K562 (cell line): ENCODE results near the gene SELENOO. TPM values are rescaled to one million over a fixed set of nuclear protein-coding genes. Genes with fewer than 3 reads are reported as not detected.

Experiments used
- ATAC-seq: fragments of 200-7000 bp; cut with Tn5 transposase; 3 replicates; pipeline ENCODE4 v1.9.1; 2020; ENCODE audit warnings: moderate library complexity
- BruUV-seq: library from RNA; stranded (reverse); fragments of 400-500 nt; replicated peaks from 2 replicates; lab custom pipeline; 2021; lab: Mats Ljungman, UMichigan
- CTCF ChIA-PET: fragments of 300-600 bp; formaldehyde crosslinking; extraction: SDS; loops from one replicate; lab custom pipeline; 2021; ENCODE audit warnings: low intra/inter-chr PET ratio; lab: Yijun Ruan, JAX
- POLR2A ChIA-PET: fragments of 300-600, 350-650 bp; sonication (Branson Sonifier 250); formaldehyde crosslinking; extraction: SDS; loops from one replicate; lab custom pipeline; 2021; ENCODE audit warnings: antibody characterized with exemption, inconsistent platforms; lab: Yijun Ruan, JAX
- DNase-seq, 4 experiments: peaks; one replicate each; pipeline versions ENCODE4 v3.0.0 to v3.0.0-alpha.2; 2011 to 2018; ENCODE audit warnings: low spot score in 3 of 4, mixed read lengths in 3 of 4; ENCODE audit errors: extremely low read depth in 1 of 4
- FAIRE-seq: peaks from 2 replicates; lab custom pipeline; 2011; peaks lifted over from hg19 to GRCh38; lab: Jason Lieb, UNC
- H2AFZ ChIP-seq: 2 replicates; pipeline ENCODE4 v1.6.0; 2011; ENCODE audit warnings: low read depth, low read length, control low read depth, inconsistent platforms
- H3K27ac ChIP-seq: fragments of 200-600 bp; 3 replicates; pipeline ENCODE4 v1.8.0; 2011; ENCODE audit warnings: low read depth, mild to moderate bottlenecking, control low read depth, inconsistent platforms, low read length, moderate library complexity, mixed read lengths; ENCODE audit errors: extremely low read depth
- H3K27me3 ChIP-seq, 2 experiments: fragments of 300-600 bp in 1 of 2; 2 replicates in 1 of 2; 3 replicates in 1 of 2; pipeline versions ENCODE4 v1.6.0 to v1.8.0; 2011; ENCODE audit warnings: inconsistent platforms in 2 of 2, low read length in 2 of 2, mild to moderate bottlenecking in 1 of 2, mixed read lengths in 1 of 2, moderate library complexity in 1 of 2; ENCODE audit not compliant: control insufficient read depth in 2 of 2, insufficient read depth in 2 of 2
- H3K36me3 ChIP-seq: fragments of 300-600 bp; 3 replicates; pipeline ENCODE4 v1.8.0; 2011; ENCODE audit warnings: mild to moderate bottlenecking, low read length, inconsistent platforms; ENCODE audit not compliant: control insufficient read depth, insufficient read depth
- H3K4me1 ChIP-seq, 2 experiments: fragments of 200-600 bp in 1 of 2; replicated peaks in 1 of 2; 2 replicates in 1 of 2; 3 replicates in 1 of 2; pipeline versions ENCODE4 v1.5.1 to v1.8.0; 2011; ENCODE audit warnings: inconsistent platforms in 2 of 2, low read length in 2 of 2, mild to moderate bottlenecking in 1 of 2, mixed read lengths in 1 of 2, moderate library complexity in 1 of 2; ENCODE audit not compliant: control insufficient read depth in 2 of 2, insufficient read depth in 2 of 2
- H3K4me2 ChIP-seq: 2 replicates; pipeline ENCODE4 v1.6.1; 2011; ENCODE audit warnings: low read length, control low read depth, inconsistent platforms, mixed read lengths; ENCODE audit not compliant: insufficient read depth
- H3K4me3 ChIP-seq: fragments of 200-600 bp; sonication (generic), shearing (Covaris generic); 2 replicates; pipeline ENCODE4 v1.5.1; 2016; ENCODE audit warnings: control low read depth, inconsistent platforms
- H3K79me2 ChIP-seq: fragments of 200-600 bp; 3 replicates; pipeline ENCODE4 v1.8.0; 2011; ENCODE audit warnings: low read length, inconsistent platforms; ENCODE audit not compliant: control insufficient read depth, insufficient read depth
- H3K9ac ChIP-seq, 2 experiments: 2 replicates each; pipeline versions ENCODE4 v1.6.0 to v1.6.1; 2011; ENCODE audit warnings: low read depth in 2 of 2, low read length in 2 of 2, control low read depth in 1 of 2, inconsistent platforms in 1 of 2, mild to moderate bottlenecking in 1 of 2, mixed read lengths in 1 of 2; ENCODE audit not compliant: insufficient read depth in 1 of 2
- H3K9me1 ChIP-seq: one replicate; pipeline ENCODE4 v1.6.0; 2011; ENCODE audit warnings: inconsistent platforms, mild to moderate bottlenecking, low read length, moderate library complexity; ENCODE audit not compliant: control insufficient read depth, insufficient read depth
- H3K9me3 ChIP-seq: replicated peaks from 2 replicates; pipeline ENCODE4 v1.5.1; 2011; ENCODE audit warnings: low read depth, low read length, inconsistent platforms; ENCODE audit not compliant: control insufficient read depth, insufficient read depth
- H4K20me1 ChIP-seq: replicated peaks from 2 replicates; pipeline ENCODE4 v1.6.1; 2011; ENCODE audit warnings: low read length, inconsistent platforms, mixed read lengths; ENCODE audit not compliant: control insufficient read depth, insufficient read depth
- CBX3 ChIP-seq, 2 experiments: IDR thresholded peaks; 1 replicate in 1 of 2; 2 replicates in 1 of 2; pipeline ENCODE4 v1.6.1; 2012; ENCODE audit warnings: inconsistent platforms in 2 of 2, low read length in 2 of 2, borderline replicate concordance in 1 of 2, control low read depth in 1 of 2
- CHD7 ChIP-seq: fragments of 200-600 bp; sonication (generic); IDR thresholded peaks from one replicate; pipeline ENCODE4 v1.6.1; 2012; ENCODE audit warnings: mild to moderate bottlenecking, low read depth, low read length, inconsistent platforms
- FOS ChIP-seq: IDR thresholded peaks from 3 replicates; pipeline ENCODE4 v1.6.1; 2011; ENCODE audit not compliant: insufficient read length; ENCODE audit errors: extremely low read depth
- FOXJ2 ChIP-seq: fragments of 200-800 bp; sonication (Bioruptor generic); IDR thresholded peaks from 2 replicates; pipeline ENCODE4 v1.6.1; 2016; ENCODE audit warnings: missing genetic modification characterization, missing compliant biosample characterization
- HNRNPK ChIP-seq: fragments of 200-400 bp; formaldehyde crosslinking; IDR thresholded peaks from one replicate; pipeline ENCODE4 v1.6.1; 2018; ENCODE audit warnings: mild to moderate bottlenecking, low read depth, low read length; ENCODE audit not compliant: poor library complexity, severe bottlenecking
- MXI1 ChIP-seq: IDR thresholded peaks from 2 replicates; pipeline ENCODE4 v1.6.1; 2011; ENCODE audit warnings: low read depth, mild to moderate bottlenecking, improper control_type of control experiment, low read length
- SMAD2 ChIP-seq: fragments of 150-350 bp; IDR thresholded peaks from 2 replicates; pipeline ENCODE4 v1.6.1; 2014; ENCODE audit warnings: low read depth, mild to moderate bottlenecking, low read length
- STAT5A ChIP-seq: IDR thresholded peaks from 2 replicates; pipeline ENCODE4 v1.6.1; 2012; ENCODE audit warnings: low read length, inconsistent platforms, borderline replicate concordance
- ZBED1 ChIP-seq: IDR thresholded peaks from 2 replicates; pipeline ENCODE4 v1.6.1; 2014
- ZNF253 ChIP-seq: fragments of 250-450 bp; sonication (Bioruptor Pico); conservative IDR thresholded peaks from 2 replicates; pipeline ENCODE4 v1.6.1; 2021; ENCODE audit warnings: mild to moderate bottlenecking
- WGBS: fragments of 100-300 bp; shearing (Covaris generic); methylation state at CpG from one replicate; pipeline ENCODE4 v1.1.6; 2016; ENCODE audit warnings: low coverage, mixed read lengths; ENCODE audit not compliant: insufficient coverage; ENCODE audit errors: missing lambda C conversion rate; 5-methylcytosine and 5-hydroxymethylcytosine counted together
- in situ Hi-C: fragments of 300-500 bp; cut with MboI; formaldehyde crosslinking; loops from 4 replicates; pipeline ENCODE4 v1.15.0; 2018; ENCODE audit warnings: inconsistent platforms, mixed read lengths
- intact Hi-C: fragments of 100-400 bp; cut with micrococcal nuclease; formaldehyde crosslinking; loops from 2 replicates; pipeline ENCODE4 v1.14.2; 2022
- polyA plus RNA-seq, 8 experiments: library from polyadenylated mRNA; depleted of rRNA in 4 of 8; stranded (reverse) in 5 of 8; unstranded in 3 of 8; fragments of >200 nt; fragmentation: Nextera tagmentation in 2 of 8; fragmentation: Illumina TruSeq in 1 of 8; extraction: Ambion mirVana in 2 of 8; extraction: Trizol in 1 of 8; gene quantifications; 2 replicates each; pipeline versions ENCODE4 v1.2.1 to v1.2.3, GENCODE V29; 2011 to 2014; ENCODE audit warnings: inconsistent platforms in 1 of 8, missing spikeins in 1 of 8
- total RNA-seq, 7 experiments: library from RNA; depleted of rRNA in 6 of 7; stranded (reverse); fragments of >200 nt in 6 of 7; fragmentation: Illumina TruSeq in 2 of 7; extraction: Trizol in 2 of 7; gene quantifications; 2 replicates each; pipeline versions ENCODE4 v1.2.1 to v1.2.3, GENCODE V29; 2011 to 2021; ENCODE audit warnings: low replicate concordance in 1 of 7
- TF ChIP-seq, protein P1 (sequence below): sonication (generic); formaldehyde crosslinking; IDR thresholded peaks from 2 replicates; pipeline ENCODE4 v1.8.1; 2023; ENCODE audit warnings: mild to moderate bottlenecking, missing genetic modification reagents

Gene SELENOO
- total and polyA plus RNA-seq, 9 of the 15 experiments (the other 6 are each of a cell fraction or from before 2014, with no cell fraction given): 0.37 to 24.9 (median 8.3) TPM

DNA sequence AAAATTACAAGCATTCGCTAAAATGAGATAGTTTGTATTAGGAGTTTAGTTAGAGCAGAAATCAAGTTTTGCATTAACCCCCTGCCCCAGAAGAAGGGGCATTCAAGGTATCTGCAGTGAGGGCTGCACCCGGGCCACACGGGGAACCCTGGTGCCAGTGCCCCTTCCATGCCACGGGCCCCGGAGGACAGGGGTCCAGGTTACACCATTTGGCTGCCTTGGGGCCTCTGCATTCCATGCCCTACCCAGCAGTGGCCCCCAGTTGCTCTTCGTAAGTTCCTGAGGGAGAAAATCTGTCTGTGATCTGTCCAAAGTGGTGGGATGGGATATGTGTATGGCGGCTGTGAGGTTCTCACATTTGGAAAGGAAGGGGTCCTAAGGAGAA is 47.1 kb upstream of the SELENOO start:
- FAIRE-seq (no peak), ATAC-seq (no peak), DNase-seq (no peak)
- Histone ChIP-seq H3K4me3 (no peak overlapping the region), H3K9me3 (no peaks in the 10 kb centered on the region), H3K27me3 (peaks cover 4 to 39% of the 10 kb centered on the region in 2 experiments; a peak in 4 of 5 replicates), H3K9me1 (no peaks in the 10 kb centered on the region), H3K4me2 (no peak overlapping the region), H3K4me1 (peaks cover 2 to 27% of the 10 kb centered on the region in 2 experiments; a peak in 4 of 5 replicates), H3K36me3 (no peaks in the 10 kb centered on the region), H2AFZ (no peak overlapping the region), H3K27ac (no peak overlapping the region), H4K20me1 (peaks cover 5% of the 10 kb centered on the region; the same call in 1 of the 2 replicates), H3K9ac (no peak overlapping the region), H3K79me2 (no peaks in the 10 kb centered on the region)
- BruUV-seq: no TSS peak
- in situ Hi-C loops: no loop called here
- WGBS: 17% methylated on average over 7 of the region's 7 CpGs
- CTCF ChIA-PET: no interaction called here
- POLR2A ChIA-PET: no interaction called here
- intact Hi-C loops: no loop called here
- TF ChIP-seq, protein P1, sequence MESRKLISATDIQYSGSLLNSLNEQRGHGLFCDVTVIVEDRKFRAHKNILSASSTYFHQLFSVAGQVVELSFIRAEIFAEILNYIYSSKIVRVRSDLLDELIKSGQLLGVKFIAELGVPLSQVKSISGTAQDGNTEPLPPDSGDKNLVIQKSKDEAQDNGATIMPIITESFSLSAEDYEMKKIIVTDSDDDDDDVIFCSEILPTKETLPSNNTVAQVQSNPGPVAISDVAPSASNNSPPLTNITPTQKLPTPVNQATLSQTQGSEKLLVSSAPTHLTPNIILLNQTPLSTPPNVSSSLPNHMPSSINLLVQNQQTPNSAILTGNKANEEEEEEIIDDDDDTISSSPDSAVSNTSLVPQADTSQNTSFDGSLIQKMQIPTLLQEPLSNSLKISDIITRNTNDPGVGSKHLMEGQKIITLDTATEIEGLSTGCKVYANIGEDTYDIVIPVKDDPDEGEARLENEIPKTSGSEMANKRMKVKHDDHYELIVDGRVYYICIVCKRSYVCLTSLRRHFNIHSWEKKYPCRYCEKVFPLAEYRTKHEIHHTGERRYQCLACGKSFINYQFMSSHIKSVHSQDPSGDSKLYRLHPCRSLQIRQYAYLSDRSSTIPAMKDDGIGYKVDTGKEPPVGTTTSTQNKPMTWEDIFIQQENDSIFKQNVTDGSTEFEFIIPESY: no peak
- TF ChIP-seq ZNF253 (CRISPR knock-in tag): no peak
- no peak for TF ChIP-seq ZBED1
- no peak for TF ChIP-seq MXI1
- TF ChIP-seq STAT5A: no peak
- TF ChIP-seq CHD7: no peak
- TF ChIP-seq FOXJ2 (tag): no peak
- no peak for TF ChIP-seq HNRNPK
- no peak for TF ChIP-seq SMAD2
- no peak for TF ChIP-seq FOS
- TF ChIP-seq CBX3 (IDR thresholded peaks at IDR 0.05; ENCODE audit: borderline replicate concordance in 1 of 2, low read length in 2 of 2): no peak
